ES-I3 (cell line): ENCODE measurements around the gene JAK2.

Experiments used
- H3K36me3 ChIP-seq: 2 replicates; pipeline ENCODE4 v1.6.1; 2013; ENCODE audit warnings: mild to moderate bottlenecking, low read length, control low read depth, moderate library complexity; ENCODE audit not compliant: insufficient read depth
- H3K4me1 ChIP-seq: 2 replicates; pipeline ENCODE4 v1.6.1; 2013; ENCODE audit warnings: mild to moderate bottlenecking, control low read depth, low read length; ENCODE audit not compliant: insufficient read depth
- H3K9ac ChIP-seq: 2 replicates; pipeline ENCODE4 v1.6.1; 2013; ENCODE audit warnings: low read depth, mild to moderate bottlenecking, low read length, moderate library complexity
- H3K9me3 ChIP-seq: 2 replicates; pipeline ENCODE4 v1.6.1; 2013; ENCODE audit warnings: mild to moderate bottlenecking, low read length, moderate library complexity; ENCODE audit not compliant: control insufficient read depth, insufficient read depth

JAK2 gene

DNA sequence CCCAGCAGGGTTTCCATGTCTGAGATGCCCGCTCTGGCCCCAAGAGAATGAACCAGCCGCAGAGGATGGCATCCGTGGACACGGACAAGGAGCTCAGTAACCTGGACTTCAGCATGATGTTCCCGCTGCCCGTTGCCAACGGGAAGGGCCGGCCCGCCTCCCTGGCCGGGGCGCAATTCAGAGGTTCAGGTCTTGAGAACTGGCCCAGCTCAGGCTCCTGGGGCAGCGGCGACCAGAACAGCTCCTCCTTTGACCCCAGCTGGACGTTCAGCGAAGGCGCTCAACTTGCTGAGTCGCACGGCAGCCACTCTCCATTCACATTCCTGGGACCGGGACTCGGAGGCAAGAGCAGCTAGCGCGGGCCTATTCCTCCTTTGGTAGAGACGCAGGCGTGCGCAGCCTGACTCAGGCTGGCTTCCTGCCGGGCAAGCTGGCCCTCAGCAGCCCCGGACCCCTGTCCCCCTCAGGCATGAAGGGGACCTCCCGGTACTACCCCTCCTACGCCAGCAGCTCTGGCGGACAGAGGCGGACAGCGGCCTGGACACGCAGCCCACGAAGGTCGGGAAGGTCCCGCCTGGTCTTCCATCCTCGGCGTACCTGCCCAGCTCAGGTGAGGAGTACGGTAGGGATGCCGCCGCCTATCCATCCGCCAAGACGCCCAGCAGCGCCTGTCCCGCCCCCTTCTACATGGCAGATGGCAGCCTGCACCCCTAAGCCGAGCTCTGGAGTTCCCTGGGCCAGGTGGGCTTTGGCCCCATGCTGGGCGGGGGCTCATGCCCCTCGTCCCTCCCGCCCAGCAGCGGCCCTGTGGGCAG is 126.0 kb downstream of the JAK2 start:
- no peaks in the 10 kb centered on the region for H3K9me3 ChIP-seq
- no peaks in the 10 kb centered on the region for H3K36me3 ChIP-seq
- no peaks in the 10 kb centered on the region for H3K4me1 ChIP-seq
- no peak overlapping the region for H3K9ac ChIP-seq

DNA sequence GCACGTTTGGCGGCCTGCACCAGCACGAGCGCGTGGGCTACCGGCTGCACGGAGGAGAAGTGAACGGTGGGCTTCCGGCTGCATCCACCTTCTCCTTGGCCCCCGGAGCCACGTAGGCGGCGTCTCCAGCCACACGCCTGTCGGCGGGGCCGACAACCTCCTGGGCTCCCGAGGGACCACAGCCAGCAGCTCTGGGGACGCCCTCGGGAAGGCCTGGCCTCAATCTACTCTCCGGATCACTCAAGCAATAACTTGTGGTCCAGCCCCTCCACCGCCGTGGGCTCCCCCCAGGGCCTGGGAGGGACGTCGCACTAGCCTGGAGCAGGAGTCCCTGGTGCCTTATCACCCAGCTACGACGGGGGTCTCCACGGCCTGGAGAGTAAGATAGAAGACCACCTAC is 126.6 kb downstream of the JAK2 start:
- Histone ChIP-seq H3K9me3 (no peaks in the 10 kb centered on the region), H3K4me1 (no peaks in the 10 kb centered on the region), H3K36me3 (no peaks in the 10 kb centered on the region), H3K9ac (no peak overlapping the region)

GRCh38 chr9:5112109-5112592 is 127.1 kb downstream of the JAK2 start:
- Histone ChIP-seq H3K4me1 (no peaks in the 10 kb centered on the region), H3K36me3 (no peaks in the 10 kb centered on the region), H3K9me3 (no peaks in the 10 kb centered on the region), H3K9ac (no peak overlapping the region)

- Histone ChIP-seq H3K9me3 (no peaks in the 10 kb centered on the region), H3K4me1 (no peaks in the 10 kb centered on the region), H3K36me3 (no peaks in the 10 kb centered on the region), H3K9ac (no peak overlapping the region)
These were observed 127.6 kb downstream of the JAK2 start for GRCh38 chr9:5112646-5113045.

DNA sequence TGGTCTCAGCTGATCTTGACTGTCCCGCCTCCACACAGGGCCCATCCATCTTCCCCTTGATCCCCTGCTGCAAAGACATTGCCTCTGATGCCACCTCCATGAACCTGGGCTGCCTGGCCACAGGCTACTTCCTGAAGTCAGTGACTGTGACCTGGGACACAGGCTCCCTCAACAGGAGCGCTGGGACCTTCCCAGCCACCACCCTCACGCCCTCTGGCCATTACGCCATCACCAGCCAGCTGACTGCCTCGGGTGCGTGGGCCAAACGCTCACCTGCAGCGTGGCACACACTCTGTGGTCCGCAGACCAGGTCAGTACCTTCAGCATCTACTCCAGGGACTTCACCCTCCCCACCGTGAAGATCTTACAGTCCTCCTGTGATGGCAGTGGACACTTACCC is 128.5 kb downstream of the JAK2 start:
- H3K4me1 ChIP-seq: no peaks in the 10 kb centered on the region
- H3K36me3 ChIP-seq: no peaks in the 10 kb centered on the region
- H3K9ac ChIP-seq: no peak overlapping the region
- no peaks in the 10 kb centered on the region for H3K9me3 ChIP-seq

- no peaks in the 10 kb centered on the region for H3K9me3 ChIP-seq
- H3K9ac ChIP-seq: no peak overlapping the region
- H3K36me3 ChIP-seq: no peaks in the 10 kb centered on the region
- H3K4me1 ChIP-seq: no peaks in the 10 kb centered on the region
These were observed 129.1 kb downstream of the JAK2 start for GRCh38 chr9:5113994-5114748.

DNA sequence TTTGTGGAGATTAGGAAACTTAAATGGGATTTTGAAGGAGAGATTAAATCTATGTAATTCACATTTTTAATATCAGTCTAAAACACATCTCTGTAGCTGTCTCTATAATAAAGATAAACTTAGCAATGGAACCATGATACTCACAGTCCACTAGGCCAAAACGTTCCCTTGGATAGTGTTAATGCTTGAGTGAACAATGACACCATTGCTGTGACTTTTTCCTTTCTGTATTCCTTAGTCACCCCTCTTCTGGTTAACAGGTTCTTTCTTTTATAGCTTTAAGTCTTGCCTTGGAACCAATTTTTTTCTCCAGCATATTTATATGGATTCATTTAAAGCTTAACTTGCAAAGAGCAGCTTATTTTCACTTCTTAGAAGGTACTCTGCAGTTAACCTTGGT is 137.0 kb downstream of the JAK2 start:
- Histone ChIP-seq H3K9me3 (no peaks in the 10 kb centered on the region), H3K36me3 (no peaks in the 10 kb centered on the region), H3K4me1 (no peaks in the 10 kb centered on the region; the same call in 1 of the 2 replicates), H3K9ac (no peak overlapping the region)

- H3K9ac ChIP-seq: no peak overlapping the region
- no peaks in the 10 kb centered on the region for H3K36me3 ChIP-seq
- H3K4me1 ChIP-seq: no peaks in the 10 kb centered on the region; the same call in 1 of the 2 replicates
- no peaks in the 10 kb centered on the region for H3K9me3 ChIP-seq
These were observed 137.4 kb downstream of the JAK2 start for GRCh38 chr9:5122516-5122915.

GRCh38 chr9:5140151-5140550 is 155.1 kb downstream of the JAK2 start:
- H3K9me3 ChIP-seq: no peaks in the 10 kb centered on the region; the same call in 1 of the 2 replicates
- H3K4me1 ChIP-seq: no peaks in the 10 kb centered on the region

GRCh38 chr9:5144217-5144616 is 159.1 kb downstream of the JAK2 start:
- Histone ChIP-seq H3K36me3 (no peaks in the 10 kb centered on the region), H3K4me1 (no peaks in the 10 kb centered on the region), H3K9ac (no peak overlapping the region), H3K9me3 (no peaks in the 10 kb centered on the region)

More at GRCh38 chr9:5140151-5140550, 155.1 kb downstream of the JAK2 start:
- H3K36me3 ChIP-seq: no peaks in the 10 kb centered on the region
- H3K9ac ChIP-seq: no peak overlapping the region

DNA sequence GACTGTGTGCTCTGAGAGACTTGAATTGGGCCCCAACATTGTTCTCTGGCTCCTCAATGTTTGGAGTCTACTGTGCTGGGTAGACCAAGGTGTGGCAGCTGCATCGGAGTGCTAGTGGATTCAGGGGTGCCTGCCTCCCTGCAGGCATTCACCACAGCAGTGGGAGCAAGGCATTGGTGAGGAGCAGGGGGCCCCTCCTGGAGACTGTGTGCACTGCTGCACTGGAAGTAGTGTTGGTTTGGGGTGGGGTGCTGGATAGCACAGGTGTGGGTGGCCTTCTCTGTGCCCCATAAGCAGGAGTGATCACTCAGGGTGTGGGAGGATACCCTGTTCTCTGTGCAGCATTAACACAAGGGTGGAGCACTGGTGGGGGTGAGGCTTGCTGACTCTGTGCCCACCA is 161.2 kb downstream of the JAK2 start:
- H3K4me1 ChIP-seq: no peaks in the 10 kb centered on the region
- no peaks in the 10 kb centered on the region for H3K9me3 ChIP-seq
- no peak overlapping the region for H3K9ac ChIP-seq
- H3K36me3 ChIP-seq: no peaks in the 10 kb centered on the region
